HEK293T (cell line): Measurements from ENCODE around the gene TAGLN3.

Experiments
- CTCF ChIA-PET: fragments of 350-600 bp; formaldehyde crosslinking; extraction: SDS; loops from one replicate; lab custom pipeline; 2021; ENCODE audit warnings: antibody characterized with exemption, inconsistent platforms; lab: Yijun Ruan, JAX
- POLR2A ChIA-PET: fragments of 350-600 bp; formaldehyde crosslinking; extraction: SDS; loops from one replicate; lab custom pipeline; 2020; ENCODE audit warnings: antibody characterized with exemption, inconsistent platforms; lab: Yijun Ruan, JAX
- DNase-seq: peaks from one replicate; pipeline ENCODE4 v3.0.0; 2012; ENCODE audit warnings: mixed read lengths; ENCODE audit errors: extremely low spot score
- ARNT ChIP-seq: fragments of 450-650 bp; IDR thresholded peaks from 2 replicates; pipeline ENCODE4 v1.6.1; 2017; ENCODE audit warnings: mild to moderate bottlenecking
- BHLHE40 ChIP-seq: fragments of 450-650 bp; IDR thresholded peaks from 2 replicates; pipeline ENCODE4 v1.6.1; 2016; ENCODE audit warnings: mild to moderate bottlenecking, moderate library complexity, borderline replicate concordance
- CTBP1 ChIP-seq: fragments of 450-650 bp; IDR thresholded peaks from 2 replicates; pipeline ENCODE4 v1.6.1; 2016; ENCODE audit warnings: borderline replicate concordance
- ELF4 ChIP-seq: fragments of 450-650 bp; IDR thresholded peaks from 2 replicates; pipeline ENCODE4 v1.6.1; 2017; ENCODE audit warnings: antibody characterized with exemption
- FOXA1 ChIP-seq: fragments of 450-650 bp; IDR thresholded peaks from 2 replicates; pipeline ENCODE4 v1.6.1; 2016; ENCODE audit warnings: mild to moderate bottlenecking
- FOXK2 ChIP-seq: fragments of 450-650 bp; IDR thresholded peaks from 2 replicates; pipeline ENCODE4 v1.6.1; 2016; ENCODE audit warnings: mild to moderate bottlenecking
- FOXM1 ChIP-seq: fragments of 450-650 bp; IDR thresholded peaks from 2 replicates; pipeline ENCODE4 v1.6.1; 2017; ENCODE audit warnings: mild to moderate bottlenecking, borderline replicate concordance
- HDGF ChIP-seq: fragments of 450-650 bp; IDR thresholded peaks from 2 replicates; pipeline ENCODE4 v1.6.1; 2017; ENCODE audit warnings: antibody characterized with exemption, borderline replicate concordance
- L3MBTL2 ChIP-seq: fragments of 450-650 bp; conservative IDR thresholded peaks from 2 replicates; pipeline ENCODE4 v1.6.1; 2016; ENCODE audit warnings: mild to moderate bottlenecking
- LEF1 ChIP-seq: fragments of 450-650 bp; IDR thresholded peaks from 2 replicates; pipeline ENCODE4 v1.6.1; 2017; ENCODE audit warnings: mild to moderate bottlenecking, borderline replicate concordance
- NFRKB ChIP-seq: fragments of 450-650 bp; IDR thresholded peaks from 2 replicates; pipeline ENCODE4 v1.6.1; 2016; ENCODE audit warnings: mild to moderate bottlenecking, moderate library complexity
- SP1 ChIP-seq: fragments of 450-650 bp; IDR thresholded peaks from 2 replicates; pipeline ENCODE4 v1.6.1; 2017
- SUZ12 ChIP-seq: fragments of 450-650 bp; IDR thresholded peaks from 2 replicates; pipeline ENCODE4 v1.6.1; 2016; ENCODE audit warnings: mild to moderate bottlenecking
- TARDBP ChIP-seq: fragments of 450-650 bp; IDR thresholded peaks from 2 replicates; pipeline ENCODE4 v1.6.1; 2016
- ZNF384 ChIP-seq: fragments of 450-650 bp; IDR thresholded peaks from 2 replicates; pipeline ENCODE4 v1.6.1; 2016
- TF ChIP-seq, protein P1 (sequence below): fragments of 450-650 bp; IDR thresholded peaks from 2 replicates; pipeline ENCODE4 v1.6.1; 2016

TAGLN3 gene

DNA sequence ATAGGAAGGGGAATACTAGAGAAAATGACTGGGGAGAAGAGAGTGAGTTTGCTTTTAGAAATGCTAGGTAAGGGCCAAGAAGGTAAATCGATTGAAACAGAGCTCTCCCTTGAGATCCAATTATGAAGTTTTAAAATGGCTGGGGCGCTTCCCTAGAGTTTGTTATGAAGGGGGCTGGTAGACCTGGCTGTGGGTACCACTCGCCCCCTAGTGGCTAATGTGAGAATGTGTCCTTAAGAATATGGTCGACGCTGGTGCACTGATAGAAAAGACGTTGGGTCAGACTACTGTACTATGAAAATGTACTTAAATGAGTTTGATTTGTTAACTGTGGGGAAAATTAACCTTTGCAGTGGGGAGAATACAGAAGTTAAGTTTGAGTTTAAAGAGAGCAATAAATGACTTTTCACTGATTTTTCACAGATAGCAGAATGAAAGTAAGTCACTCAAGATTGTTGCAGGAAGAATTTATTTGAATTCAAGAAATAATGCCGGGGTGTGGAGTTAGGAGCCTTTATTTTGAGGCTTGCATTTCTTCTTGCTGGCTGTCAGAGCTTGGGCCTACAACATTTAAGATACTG, 45.0 kb downstream of the TAGLN3 start:
- DNase-seq, result peak; percentile 80
- ChIA-PET POLR2A (interaction anchor here (1.6 kb wide), 1 partner anchor 65 kb away, joined by 8 read pairs; the partner anchor contains the start of gene ABHD10), CTCF (interaction anchor here (0.6 to 1.6 kb wide), 19 partner anchors 8 to 352 kb away, joined by 3 to 14 read pairs (median 4); partner anchors contain the start of gene ABHD10)
- TF ChIP-seq ZNF384 (no peak), TARDBP (no peak), BHLHE40 (no peak), FOXK2 (no peak), HDGF (no peak), SP1 (no peak), NFRKB (no peak), FOXM1 (no peak), L3MBTL2 (no peak), SUZ12 (no peak), ELF4 (no peak), ARNT (no peak), CTBP1 (no peak), FOXA1 (no peak), LEF1 (no peak)
- TF ChIP-seq, protein P1, sequence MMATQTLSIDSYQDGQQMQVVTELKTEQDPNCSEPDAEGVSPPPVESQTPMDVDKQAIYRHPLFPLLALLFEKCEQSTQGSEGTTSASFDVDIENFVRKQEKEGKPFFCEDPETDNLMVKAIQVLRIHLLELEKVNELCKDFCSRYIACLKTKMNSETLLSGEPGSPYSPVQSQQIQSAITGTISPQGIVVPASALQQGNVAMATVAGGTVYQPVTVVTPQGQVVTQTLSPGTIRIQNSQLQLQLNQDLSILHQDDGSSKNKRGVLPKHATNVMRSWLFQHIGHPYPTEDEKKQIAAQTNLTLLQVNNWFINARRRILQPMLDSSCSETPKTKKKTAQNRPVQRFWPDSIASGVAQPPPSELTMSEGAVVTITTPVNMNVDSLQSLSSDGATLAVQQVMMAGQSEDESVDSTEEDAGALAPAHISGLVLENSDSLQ, result no peak

DNA sequence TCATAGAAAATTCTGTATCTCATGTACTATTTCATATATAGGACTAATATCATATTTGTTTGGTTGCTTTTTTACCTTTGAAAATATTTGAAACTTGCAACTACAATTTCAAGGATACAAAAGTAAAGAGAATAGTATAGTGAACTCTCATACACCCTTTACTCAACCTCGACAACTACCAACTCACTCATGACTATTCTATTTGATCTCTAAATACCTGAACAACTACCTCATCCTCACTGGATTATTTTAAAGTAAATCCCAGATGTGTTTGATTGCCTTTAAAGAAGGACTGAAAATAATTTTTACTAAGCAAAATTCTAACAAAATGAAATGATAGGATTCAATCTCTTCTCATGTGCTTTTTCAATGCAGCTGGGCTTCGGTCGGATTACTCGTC, 47.9 kb downstream of the TAGLN3 start:
- CTCF ChIA-PET, result no interaction called here
- POLR2A ChIA-PET, result no interaction called here
- TF ChIP-seq SP1 (no peak), ARNT (no peak), ELF4 (no peak)
- no peak for DNase-seq

DNA sequence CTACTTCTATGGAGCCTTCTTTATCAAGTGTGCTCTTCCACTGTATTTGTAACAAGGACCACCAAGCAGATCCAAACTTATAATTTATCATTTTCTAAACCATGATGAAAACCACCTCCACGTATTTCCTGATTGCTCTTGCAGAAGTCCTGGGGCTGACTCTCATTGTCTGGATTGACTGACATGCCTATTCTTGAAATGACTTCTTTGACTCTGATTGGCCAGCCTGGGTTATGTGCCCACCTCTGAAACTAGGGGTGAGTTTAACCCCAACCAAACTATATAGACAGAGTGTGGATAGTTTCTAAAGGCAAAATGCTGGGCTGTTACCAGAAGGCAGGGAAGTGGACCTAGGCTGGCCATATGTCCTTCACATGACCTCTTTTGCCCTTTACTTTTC, 48.5 kb downstream of the TAGLN3 start:
- no peak for DNase-seq
- TF ChIP-seq NFRKB (no peak), FOXK2 (no peak), BHLHE40 (no peak), L3MBTL2 (no peak)
- ChIA-PET CTCF (no interaction called here), POLR2A (no interaction called here)

DNA sequence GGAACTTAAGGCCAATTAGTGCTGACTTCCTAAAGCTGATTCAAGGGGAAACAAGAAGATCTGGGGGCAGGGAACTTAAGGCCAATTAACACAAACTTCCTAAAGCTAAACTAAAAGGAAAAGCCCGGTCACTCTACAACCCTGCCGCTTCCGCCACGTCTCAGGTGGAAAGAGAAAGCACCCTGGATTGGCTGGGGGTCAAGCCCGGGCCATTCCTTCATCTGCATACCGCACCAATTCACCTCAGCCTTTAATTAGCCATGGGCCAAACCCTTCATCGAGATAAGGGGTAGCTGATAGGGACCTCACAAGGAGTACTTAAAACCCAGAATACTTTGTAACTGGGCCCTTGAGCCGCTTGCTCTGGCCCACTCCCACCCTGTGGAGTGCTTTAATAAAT, 50.2 kb downstream of the TAGLN3 start:
- no peak for TF ChIP-seq BHLHE40
- TF ChIP-seq, protein P1, result no peak
- no peak for TF ChIP-seq L3MBTL2
- no peak for TF ChIP-seq FOXM1
- TF ChIP-seq ELF4, result no peak
- no peak for TF ChIP-seq SUZ12
- no peak for TF ChIP-seq FOXK2
- TF ChIP-seq LEF1, result no peak
- DNase-seq, result no peak
- POLR2A ChIA-PET, result no interaction called here
- CTCF ChIA-PET, result no interaction called here

DNA sequence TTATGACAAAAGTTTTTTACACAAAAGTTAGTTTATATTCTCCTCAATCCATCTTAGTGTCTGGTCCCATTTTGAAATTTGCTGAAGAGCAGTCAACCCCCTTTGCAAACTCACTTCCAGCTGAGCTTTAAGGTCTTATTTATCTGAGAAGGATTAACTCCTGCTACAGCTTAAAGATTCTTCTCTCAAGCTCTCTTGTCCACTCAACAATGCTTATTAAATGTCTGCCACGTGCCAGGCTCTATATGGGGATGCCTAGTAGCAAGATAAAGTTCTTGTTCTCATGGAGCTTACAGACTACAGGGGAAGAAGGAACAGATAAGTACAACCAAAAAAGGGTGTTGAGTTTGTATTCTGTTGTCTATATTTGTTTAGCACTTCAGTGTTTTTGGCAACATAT, 54.5 kb downstream of the TAGLN3 start:
- POLR2A ChIA-PET, result no interaction called here
- TF ChIP-seq L3MBTL2, result no peak
- no peak for TF ChIP-seq ARNT
- TF ChIP-seq, protein P1, result no peak
- TF ChIP-seq LEF1, result no peak
- no peak for TF ChIP-seq FOXK2
- TF ChIP-seq ZNF384, result no peak
- TF ChIP-seq TARDBP, result no peak
- TF ChIP-seq SP1, result no peak
- no peak for TF ChIP-seq ELF4
- no peak for TF ChIP-seq FOXA1
- no peak for TF ChIP-seq HDGF
- no peak for TF ChIP-seq NFRKB
- no peak for TF ChIP-seq CTBP1
- CTCF ChIA-PET, result interaction anchor here (1.9 kb wide), 1 partner anchor 10 kb away, joined by 11 read pairs; no protein-coding TSS in a partner anchor
- DNase-seq, result no peak

DNA sequence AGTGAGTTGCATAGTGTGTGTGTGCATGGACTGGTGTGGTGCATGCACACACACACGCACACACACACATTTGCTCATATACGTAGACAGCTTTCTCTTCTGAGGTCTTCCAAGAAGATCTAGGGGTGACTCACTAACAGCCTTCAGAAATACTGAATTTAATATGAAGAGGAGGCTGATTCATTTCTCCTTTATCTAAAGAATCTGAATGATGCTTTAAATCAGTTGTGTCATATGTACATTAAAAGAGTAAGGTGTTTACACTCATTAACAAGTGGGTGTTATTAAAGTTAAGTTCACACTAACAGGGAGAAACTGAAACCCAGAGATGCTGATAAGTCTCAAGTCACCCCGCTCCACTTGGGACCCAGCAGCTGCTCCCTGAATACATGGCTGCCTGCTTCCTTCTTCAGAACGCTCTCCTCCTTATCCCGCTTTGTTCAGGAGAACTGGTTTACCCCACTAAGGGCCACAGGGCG, 57.8 kb downstream of the TAGLN3 start:
- no peak for TF ChIP-seq HDGF
- no peak for TF ChIP-seq ELF4
- TF ChIP-seq CTBP1, result no peak
- no peak for TF ChIP-seq ARNT
- no peak for TF ChIP-seq LEF1
- TF ChIP-seq BHLHE40, result no peak
- TF ChIP-seq SP1, result no peak
- no peak for TF ChIP-seq NFRKB
- no peak for TF ChIP-seq FOXM1
- no peak for TF ChIP-seq FOXA1
- no peak for TF ChIP-seq TARDBP
- TF ChIP-seq, protein P1, result no peak
- TF ChIP-seq ZNF384, result no peak
- TF ChIP-seq SUZ12, result no peak
- TF ChIP-seq L3MBTL2, result no peak
- TF ChIP-seq FOXK2, result no peak

More for the DNA sequence above, 57.8 kb downstream of the TAGLN3 start:
- ChIA-PET CTCF (interaction anchor here (1.1 kb wide), 1 partner anchor 13 kb away, joined by 5 read pairs; no protein-coding TSS in a partner anchor), POLR2A (no interaction called here)
- no peak for DNase-seq
